ENCODE data around the gene SNURF. TPM values are rescaled to one million over a fixed set of nuclear protein-coding genes. Genes with fewer than 3 reads are reported as not detected.
"Not testable (repeated sequence)": the region's sequence is repeated elsewhere in the genome, so short reads cannot be mapped to it uniquely, and the experiment has no call there.

The SNURF gene
- total RNA-seq, 3 donors from 2014 or later = 0.55 to 15.8 (median 3.9) TPM

- TF ChIP-seq CTCF (IDR thresholded peaks at IDR 0.05) = no peak
- ATAC-seq (no peak), DNase-seq (no peak)
- intact Hi-C loops (cut with DNase I, micrococcal nuclease) = no loop called here
- no peaks in the 10 kb centered on the region for H3K36me3 ChIP-seq (ENCODE audit: low read depth)
- H3K4me1 ChIP-seq (ENCODE audit: low read depth) = no peaks in the 10 kb centered on the region
- peaks cover 29% of the 10 kb centered on the region for H3K9me3 ChIP-seq
- no peak overlapping the region for H3K4me3 ChIP-seq
Observed at GRCh38 chr15:24924621-24925020, 30.2 kb upstream of the SNURF start.

- DNase-seq; H3K36me3 ChIP-seq (ENCODE audit: low read depth); H3K4me3 ChIP-seq; H3K4me1 ChIP-seq (ENCODE audit: low read depth); ATAC-seq; intact Hi-C loops (cut with DNase I, micrococcal nuclease): not testable (repeated sequence)
- H3K9me3 ChIP-seq = peaks cover 37% of the 10 kb centered on the region
Observed at GRCh38 chr15:24931874-24932732, 22.7 kb upstream of the SNURF start.

- peaks cover 38% of the 10 kb centered on the region for H3K9me3 ChIP-seq
- no peak overlapping the region for H3K4me3 ChIP-seq
- H3K4me1 ChIP-seq (ENCODE audit: low read depth) = no peaks in the 10 kb centered on the region
- DNase-seq = no peak
- H3K36me3 ChIP-seq (ENCODE audit: low read depth) = no peaks in the 10 kb centered on the region
- intact Hi-C loops (cut with DNase I, micrococcal nuclease) = no loop called here
- no peak for ATAC-seq
- no peak for TF ChIP-seq CTCF (IDR thresholded peaks at IDR 0.05)
Observed at GRCh38 chr15:24933716-24934115, 21.1 kb upstream of the SNURF start.

GRCh38 chr15:24938224-24938623 is 16.6 kb upstream of the SNURF start:
- intact Hi-C loops (cut with DNase I, micrococcal nuclease); DNase-seq; H3K4me1 ChIP-seq (ENCODE audit: low read depth); H3K36me3 ChIP-seq (ENCODE audit: low read depth); ATAC-seq; H3K4me3 ChIP-seq: not testable (repeated sequence)
- H3K9me3 ChIP-seq = peaks cover 33% of the 10 kb centered on the region

- Histone ChIP-seq H3K9me3 (peaks cover 36% of the 10 kb centered on the region), H3K4me1 (ENCODE audit: low read depth) (no peaks in the 10 kb centered on the region), H3K36me3 (ENCODE audit: low read depth) (no peaks in the 10 kb centered on the region), H3K4me3 (no peak overlapping the region)
- ATAC-seq (no peak), DNase-seq (no peak)
- no peak for TF ChIP-seq CTCF (IDR thresholded peaks at IDR 0.05)
- intact Hi-C loops (cut with DNase I, micrococcal nuclease) = no loop called here
Observed at GRCh38 chr15:24940236-24940635, 14.6 kb upstream of the SNURF start.

GRCh38 chr15:24943361-24943760 is 11.4 kb upstream of the SNURF start:
- intact Hi-C loops (cut with DNase I, micrococcal nuclease) = no loop called here
- TF ChIP-seq CTCF (IDR thresholded peaks at IDR 0.05) = no peak
- H3K9me3 ChIP-seq = peaks cover 33% of the 10 kb centered on the region
- no peaks in the 10 kb centered on the region for H3K4me1 ChIP-seq (ENCODE audit: low read depth)
- ATAC-seq (no peak), DNase-seq (no peak)
- H3K4me3 ChIP-seq = no peak overlapping the region
- no peaks in the 10 kb centered on the region for H3K36me3 ChIP-seq (ENCODE audit: low read depth)

All from mucosa of descending colon (tissue), 3 donors.